Measurements from ENCODE around the gene METAP1D.

Gene METAP1D

GRCh38 chr2:172082105-172082943 lies 82.6 kb downstream of the METAP1D start:
- no peak for DNase-seq

- no peak for DNase-seq
Observed at GRCh38 chr2:172082944-172083627, 83.3 kb downstream of the METAP1D start.

GRCh38 chr2:172083628-172084394 lies 84.1 kb downstream of the METAP1D start:
- no peak for DNase-seq

GRCh38 chr2:172084395-172084644 lies 84.6 kb downstream of the METAP1D start:
- DNase-seq: no peak

- DNase-seq: peak in 3 of 5 donors; percentile 18 to 68 (median 37)
Observed at GRCh38 chr2:172084645-172085459, 85.1 kb downstream of the METAP1D start.

- DNase-seq: no peak
Observed at GRCh38 chr2:172085460-172086159, 85.9 kb downstream of the METAP1D start, which contains the start of gene DLX1. Gene DLX1 (plus strand): TSS chr2:172085507. CDS start chr2:172085678, 171 bp downstream.

- DNase-seq: peak in 3 of 5 donors; percentile 61 to 62 (median 62)
Observed at GRCh38 chr2:172086241-172087206, 86.8 kb downstream of the METAP1D start.

- DNase-seq: no peak
Observed at GRCh38 chr2:172087207-172087779, 87.5 kb downstream of the METAP1D start.

- no peak for DNase-seq
Observed at GRCh38 chr2:172087780-172088244, 88.1 kb downstream of the METAP1D start.

- DNase-seq: no peak
Observed at GRCh38 chr2:172088245-172089004, 88.7 kb downstream of the METAP1D start.

- no peak for DNase-seq
Observed at GRCh38 chr2:172089005-172089504, 89.3 kb downstream of the METAP1D start.

- no peak for DNase-seq
Observed at GRCh38 chr2:172089633-172090032, 89.9 kb downstream of the METAP1D start.

GRCh38 chr2:172090044-172090961 lies 90.5 kb downstream of the METAP1D start:
- no peak for DNase-seq

GRCh38 chr2:172091000-172091641 lies 91.4 kb downstream of the METAP1D start:
- no peak for DNase-seq

GRCh38 chr2:172091761-172092566 lies 92.2 kb downstream of the METAP1D start:
- DNase-seq: no peak

- no peak for DNase-seq
Observed at GRCh38 chr2:172092716-172093415, 93.1 kb downstream of the METAP1D start.

Measured in T-helper 1 cell (primary cell).